Measurements from ENCODE around the gene GRB10.

Gene GRB10

DNA sequence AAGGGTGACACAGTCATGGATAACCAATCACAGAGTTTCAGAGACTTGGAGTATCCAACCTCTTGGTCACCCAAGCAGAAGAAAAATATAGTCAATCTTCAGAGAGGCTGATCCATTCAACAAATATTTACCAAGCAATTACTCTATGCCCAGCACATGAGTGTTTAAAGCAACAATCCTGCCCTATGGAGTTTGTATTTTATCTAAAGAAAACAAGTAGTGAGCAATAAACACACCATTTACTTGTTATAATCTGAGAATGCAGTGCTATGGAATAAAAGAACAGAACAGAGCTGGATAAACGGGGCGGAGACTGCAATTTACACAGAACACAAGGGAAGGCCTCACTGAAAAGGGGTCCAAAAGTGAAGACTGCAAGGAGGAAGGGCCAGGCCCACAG is 63.8 kb downstream of the GRB10 start:
- DNase-seq (ENCODE audit: low read depth), result no peak

DNA sequence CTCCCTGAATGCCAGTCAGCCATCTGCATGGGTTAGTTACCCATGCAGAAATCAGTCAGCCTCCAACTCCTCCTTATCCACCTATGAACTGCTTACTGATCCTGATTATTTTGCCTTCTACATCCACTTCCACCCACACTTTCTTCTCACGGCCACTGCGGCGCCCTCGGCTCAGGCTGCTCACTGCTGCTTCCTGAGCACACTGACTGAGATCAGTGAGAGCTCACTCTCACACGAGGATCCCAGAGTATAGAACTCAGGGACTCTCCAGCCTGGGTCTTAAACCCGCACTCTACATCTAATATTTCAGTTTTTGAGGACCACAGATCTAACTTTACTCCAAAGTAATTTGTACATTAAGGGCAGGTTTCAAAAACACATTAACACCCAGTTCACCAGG is 64.4 kb downstream of the GRB10 start:
- no peak for DNase-seq (ENCODE audit: low read depth)

DNA sequence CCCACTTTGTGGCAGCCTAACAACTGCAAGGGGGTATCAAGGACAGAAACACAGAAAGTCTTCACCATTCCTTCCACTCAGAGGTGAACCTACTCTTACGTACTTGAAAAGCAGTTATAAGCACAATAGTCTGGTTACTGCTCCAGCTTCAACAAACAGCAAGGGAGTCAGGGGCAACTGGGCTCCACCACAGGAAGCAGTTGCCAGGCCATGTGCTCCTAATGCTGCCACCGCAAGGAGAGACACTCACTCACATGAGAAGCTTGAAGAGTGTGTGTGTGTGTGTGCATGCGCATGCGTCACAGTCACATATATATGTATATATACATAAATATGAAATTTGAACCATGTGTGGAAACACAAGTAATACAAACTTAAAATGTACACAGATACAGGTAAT is 65.5 kb downstream of the GRB10 start:
- no peak for DNase-seq (ENCODE audit: low read depth)

DNA sequence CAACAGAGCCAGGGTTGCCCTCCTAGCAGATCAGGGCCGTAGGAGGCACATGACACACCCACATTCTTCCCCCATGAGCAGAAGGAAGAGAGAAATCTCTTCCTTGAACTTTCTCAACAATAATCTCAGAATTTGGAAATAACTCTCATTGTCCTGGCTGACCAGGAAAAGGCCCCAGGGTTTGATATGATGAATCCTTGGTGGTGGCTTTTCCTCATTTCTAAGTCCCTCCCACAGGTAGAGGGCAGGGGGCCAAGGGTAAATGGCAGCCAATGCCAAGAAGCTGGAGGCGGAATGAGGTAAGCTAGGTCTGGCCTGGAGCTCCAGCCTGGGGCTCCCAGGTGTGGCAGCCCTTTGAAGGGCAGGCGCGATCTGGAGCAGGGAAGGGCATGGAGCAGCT is 67.8 kb downstream of the GRB10 start:
- DNase-seq (ENCODE audit: low read depth), result no peak

DNA sequence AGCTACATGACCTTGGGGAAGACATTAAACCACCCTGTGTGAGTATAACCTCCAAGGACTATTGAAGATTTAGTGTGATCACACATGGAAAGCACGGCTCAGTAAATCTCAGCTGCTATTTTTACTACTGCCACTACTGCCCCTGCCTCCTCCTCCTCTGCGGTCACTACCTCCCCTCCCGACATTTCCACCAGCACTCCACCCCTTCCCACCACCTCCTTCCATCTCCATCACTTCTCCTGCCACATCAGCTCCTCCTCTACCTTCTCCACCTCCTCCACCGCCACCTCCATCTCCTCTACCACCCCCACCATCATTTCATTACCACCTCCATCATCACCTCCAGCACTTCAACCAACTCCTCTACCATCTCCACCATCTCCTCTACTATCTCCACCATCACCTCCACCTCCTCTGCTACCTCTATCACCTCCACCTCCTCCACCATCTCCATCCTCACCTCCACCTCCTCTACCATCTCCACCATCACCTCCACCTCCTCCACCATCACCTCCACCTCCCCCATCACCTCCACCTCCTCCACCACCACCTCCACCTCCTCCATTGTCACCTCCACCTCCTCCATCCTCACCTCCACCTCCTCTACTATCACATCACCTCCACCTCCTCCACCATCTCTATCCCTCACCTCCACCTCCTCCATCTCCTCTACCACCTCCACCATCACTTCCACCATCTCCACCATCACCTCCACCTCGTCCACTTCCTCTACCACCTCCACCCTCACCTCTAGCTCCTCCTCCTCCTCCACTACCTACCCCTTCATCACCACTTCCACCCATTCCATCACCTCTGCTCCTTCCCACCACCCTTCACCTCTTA is 69.4 kb downstream of the GRB10 start:
- no peak for DNase-seq (ENCODE audit: low read depth)

DNA sequence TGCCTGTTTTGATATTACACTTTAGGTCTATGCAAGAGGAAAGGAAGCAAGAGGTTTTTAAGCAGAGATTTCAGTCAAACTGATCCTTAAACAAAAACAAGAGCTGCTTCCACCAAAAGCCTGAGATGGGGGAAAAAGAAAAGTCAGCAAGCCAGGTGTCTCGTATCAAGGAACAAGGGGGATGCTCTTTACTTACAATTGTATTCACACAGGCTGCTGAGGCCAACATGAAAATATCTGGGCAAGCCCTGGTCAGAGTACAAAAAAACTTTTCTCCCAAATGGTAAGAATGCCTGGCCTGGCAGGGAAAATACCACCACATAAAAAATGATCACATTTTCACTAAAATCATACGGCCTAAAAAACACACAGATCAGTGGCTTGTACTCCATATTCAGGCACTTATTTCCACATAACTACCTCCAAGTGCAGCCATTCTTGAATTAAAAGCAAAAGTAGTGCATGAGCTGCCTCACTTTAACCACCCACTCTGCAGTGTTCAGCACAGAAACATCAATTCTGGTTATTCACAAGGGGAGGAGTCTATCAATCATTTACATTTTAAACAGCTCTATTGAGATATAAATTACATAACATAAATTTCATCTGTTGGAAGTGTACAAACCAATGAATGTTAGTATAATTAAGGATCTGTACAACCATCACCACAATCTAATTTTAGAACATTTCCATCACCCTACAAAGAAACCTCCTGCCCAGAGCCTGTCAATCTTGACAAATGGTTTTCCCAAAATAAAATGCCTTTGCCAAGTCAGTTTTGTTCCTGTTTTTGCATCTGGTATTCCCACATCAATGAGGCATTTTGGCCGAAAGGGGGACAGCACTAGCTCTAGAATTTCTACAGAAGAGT is 70.2 kb downstream of the GRB10 start:
- DNase-seq (ENCODE audit: low read depth), result no peak

DNA sequence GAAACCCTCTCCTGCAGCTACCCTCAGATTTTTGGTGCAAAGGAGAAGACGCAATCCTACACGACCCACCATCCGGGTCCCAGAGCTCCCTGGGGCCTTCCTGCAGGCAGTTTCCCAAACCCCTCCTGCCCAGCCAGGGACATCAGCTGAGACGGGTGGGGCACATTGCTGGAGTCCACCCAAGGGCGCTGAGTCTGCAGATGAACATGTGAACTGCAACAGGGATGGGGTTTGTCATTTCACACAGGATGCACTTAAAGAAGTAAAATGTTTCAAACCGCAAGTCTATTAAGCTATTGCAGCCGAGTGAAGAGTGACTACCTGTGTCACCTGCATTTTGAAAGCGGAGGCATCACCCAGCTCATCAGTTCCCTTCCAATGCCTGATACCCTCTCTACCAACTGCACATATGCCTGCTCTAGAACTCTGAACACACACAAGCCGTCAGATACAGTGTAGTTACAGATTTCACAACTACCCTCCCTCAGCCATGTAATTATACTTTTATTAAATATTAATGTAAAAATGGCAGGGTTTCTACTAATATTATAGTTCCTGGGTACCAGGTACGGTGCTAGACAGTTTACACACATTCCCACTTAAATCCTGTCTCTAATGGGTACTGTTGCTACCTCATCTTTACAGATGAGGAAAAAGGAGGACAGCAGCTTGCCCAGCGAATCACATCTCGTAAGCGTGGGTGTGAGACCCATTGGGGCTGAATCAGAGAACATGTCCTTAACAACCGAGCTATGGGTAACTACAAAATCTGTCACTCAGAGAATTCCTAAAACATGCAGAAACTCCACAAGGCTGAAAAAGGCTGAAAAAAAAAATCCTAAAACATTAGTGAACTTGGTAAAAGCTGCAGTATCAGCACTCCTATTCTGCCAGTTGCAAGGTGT is 71.2 kb downstream of the GRB10 start:
- no peak for DNase-seq (ENCODE audit: low read depth)

DNA sequence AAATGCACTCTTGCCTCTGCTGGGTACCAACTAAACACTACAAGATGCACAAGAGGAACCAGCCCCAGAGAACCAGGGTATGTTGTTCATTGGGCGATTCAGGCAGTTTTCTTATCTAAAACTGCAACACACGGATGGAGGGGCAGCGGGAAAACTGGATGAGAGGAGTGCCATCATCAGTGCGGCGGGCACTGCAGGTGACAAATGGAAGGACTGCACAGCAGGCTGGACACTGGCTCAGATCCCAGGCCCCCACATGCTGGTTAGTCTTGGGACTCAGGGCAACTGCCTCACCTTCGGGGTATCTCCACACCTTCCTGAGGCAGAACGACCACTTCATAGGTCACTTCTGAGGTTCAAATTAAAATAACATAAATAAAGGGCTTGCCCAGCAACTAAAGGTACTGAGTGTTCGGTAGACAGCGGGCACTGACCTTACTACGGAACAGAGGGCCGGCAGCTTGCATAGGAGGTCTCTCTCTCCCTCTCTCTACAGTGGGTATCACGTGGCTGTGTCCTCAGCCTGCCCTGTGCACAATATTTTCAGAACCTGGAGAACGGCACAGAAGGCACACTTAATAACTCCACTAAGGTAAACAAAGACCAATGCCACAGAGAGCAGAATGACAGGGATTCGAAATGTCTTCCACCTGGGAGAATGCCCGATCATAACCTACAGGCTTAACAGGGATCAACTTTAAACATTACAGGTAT is 72.1 kb downstream of the GRB10 start:
- no peak for DNase-seq (ENCODE audit: low read depth)

DNA sequence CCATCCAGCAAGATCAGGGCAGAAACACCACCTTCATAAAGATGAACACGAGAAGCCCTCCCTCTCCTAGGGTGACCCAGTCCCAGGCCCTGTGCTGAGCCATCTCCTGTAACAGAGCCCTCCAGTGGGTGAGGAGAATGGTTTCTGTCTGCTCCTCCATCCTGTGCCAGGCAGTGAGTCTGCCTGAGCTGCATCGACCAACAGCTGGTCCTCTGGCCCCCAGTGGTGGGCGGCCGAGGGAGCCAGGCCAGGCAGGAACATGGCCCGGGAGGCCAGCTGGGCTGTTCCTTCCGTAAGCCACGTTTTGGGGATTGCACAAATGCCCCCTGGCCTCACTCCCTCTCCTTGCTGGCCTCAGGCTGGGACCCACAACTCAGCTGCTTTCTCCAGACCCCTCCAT is 73.5 kb downstream of the GRB10 start:
- DNase-seq (ENCODE audit: low read depth), result no peak

DNA sequence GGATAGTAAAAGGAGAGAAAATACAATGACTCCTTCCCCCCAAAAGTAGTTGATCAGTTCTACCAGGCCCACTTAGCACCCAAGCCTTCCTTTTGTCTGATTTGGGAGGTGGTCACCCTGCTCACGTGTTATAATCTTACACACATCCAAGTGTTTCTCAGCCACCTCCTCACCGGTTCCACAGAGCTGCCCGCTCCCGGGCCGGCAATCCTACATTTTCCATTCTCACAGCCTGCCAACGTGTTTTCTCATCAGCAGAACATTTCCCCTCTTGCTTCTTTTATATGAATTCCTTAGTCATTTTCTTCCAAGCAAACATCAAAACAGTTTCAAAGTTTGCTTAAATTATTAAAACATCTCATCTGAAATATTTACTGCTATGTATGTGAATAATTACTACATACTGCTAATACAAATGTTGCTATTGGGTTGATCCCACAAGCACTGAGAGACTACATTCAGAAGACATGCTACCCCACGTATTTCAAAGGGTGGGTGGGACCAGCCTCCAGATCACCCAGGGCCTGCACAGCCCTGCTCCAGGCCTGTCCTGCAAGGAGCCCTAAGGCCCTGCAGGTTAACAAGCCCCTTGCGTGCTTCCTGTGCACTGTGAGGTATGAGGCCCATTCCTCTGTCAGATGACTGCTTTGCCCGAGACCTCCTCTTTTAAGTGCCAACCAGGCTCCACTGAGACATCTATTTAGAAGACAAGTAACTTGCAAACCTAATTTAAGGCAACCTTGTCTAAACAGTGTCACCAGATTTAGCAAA is 75.3 kb downstream of the GRB10 start:
- DNase-seq (ENCODE audit: low read depth), result no peak

DNA sequence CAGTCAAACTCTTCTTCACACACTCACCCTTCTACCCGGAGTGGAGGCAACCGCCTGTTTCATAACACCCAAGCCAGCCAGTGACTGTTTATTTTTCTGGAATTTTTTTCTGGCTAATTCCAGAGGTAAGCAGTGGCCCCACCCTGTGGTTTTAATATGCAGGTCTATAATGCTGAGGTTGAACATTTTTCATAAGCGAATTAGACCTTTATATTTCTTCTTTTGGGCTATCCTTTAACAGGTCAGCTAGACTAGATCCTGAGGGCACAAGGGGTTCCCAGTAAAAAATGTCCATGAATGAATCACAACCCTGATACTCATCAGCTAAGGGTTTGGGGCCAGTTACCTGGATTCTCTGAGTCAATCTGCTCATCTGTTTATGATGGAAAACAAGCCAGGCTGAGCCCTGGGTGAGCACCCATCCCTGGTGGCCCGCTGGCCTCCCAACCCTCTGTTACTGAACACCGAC is 76.2 kb downstream of the GRB10 start:
- DNase-seq (ENCODE audit: low read depth), result no peak

DNA sequence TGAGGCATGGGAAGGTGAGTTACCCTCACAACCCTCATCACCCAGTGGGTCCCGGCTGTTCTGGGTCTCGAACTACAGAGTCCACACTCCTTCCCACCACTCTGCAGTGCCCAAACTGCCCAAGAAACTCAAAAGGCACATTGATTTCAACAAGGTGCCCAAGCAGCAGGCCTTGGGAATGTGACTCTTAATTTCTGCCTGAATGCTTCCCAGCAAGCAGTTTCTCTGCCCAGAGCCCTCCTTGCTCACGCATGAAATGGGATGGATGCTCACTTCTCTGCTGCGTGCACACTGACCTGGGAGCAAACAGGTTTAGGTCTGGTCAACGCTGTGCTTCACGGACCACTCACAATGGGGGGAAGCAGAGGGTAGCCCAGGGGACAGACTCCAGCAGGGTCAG is 77.9 kb downstream of the GRB10 start:
- no peak for DNase-seq (ENCODE audit: low read depth)

DNA sequence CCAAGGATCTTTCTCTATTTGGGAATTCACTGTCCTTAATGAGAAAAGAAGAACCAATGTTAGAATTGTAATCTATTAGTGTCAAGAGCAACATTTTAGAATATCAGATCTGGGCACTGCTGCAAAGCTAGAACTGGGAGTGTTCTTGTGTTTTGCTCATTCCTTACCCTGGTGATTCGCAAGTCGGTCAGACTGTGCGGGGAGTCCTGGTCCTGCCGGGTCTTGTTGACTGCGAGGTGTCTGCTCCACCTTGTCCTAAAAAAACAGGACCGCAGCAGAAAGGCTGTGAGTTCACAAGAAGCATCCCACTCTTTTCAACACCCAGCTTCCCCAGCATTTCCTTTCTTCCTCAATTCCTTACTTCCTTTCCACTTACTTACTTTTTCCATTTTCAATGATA is 79.0 kb downstream of the GRB10 start:
- DNase-seq (ENCODE audit: low read depth), result no peak

DNA sequence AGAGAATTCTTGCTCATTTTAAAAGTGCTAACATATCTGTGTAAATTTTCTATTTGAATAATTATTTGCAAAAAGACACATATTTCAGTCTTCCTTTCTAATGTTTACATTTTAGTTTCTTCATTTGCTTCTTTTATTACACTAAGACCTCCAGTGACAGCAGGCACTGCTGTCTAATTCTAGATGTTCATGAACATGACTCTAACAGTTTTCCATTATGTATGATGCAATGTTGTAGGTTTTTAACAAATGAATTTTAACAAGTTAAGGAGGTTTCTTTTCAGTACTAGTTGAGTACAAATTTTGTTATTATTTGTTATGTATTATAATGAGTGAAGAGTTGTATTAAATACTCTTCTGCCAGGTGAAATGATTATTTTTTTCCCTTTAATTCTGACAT is 83.6 kb downstream of the GRB10 start:
- no peak for DNase-seq (ENCODE audit: low read depth)

DNA sequence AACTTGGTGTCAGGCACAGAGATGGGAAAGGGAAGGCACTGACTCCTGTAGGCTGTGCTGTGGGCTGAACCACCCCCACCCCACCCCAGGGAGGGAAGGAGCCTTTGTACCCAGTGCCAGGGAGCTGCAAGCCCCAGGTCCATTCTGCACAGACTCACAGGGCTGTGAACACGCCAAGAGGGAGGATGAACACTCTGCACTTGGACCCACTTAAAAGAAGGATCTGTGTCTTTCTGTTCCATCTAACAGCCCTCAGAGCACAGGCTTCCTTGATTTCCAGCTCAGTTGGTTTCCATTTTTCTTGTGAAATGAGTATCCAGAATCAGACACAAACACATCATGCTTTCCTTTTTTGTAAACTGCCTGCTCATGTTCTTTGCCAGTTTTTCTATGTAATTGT is 84.9 kb downstream of the GRB10 start:
- DNase-seq (ENCODE audit: low read depth), result no peak

DNA sequence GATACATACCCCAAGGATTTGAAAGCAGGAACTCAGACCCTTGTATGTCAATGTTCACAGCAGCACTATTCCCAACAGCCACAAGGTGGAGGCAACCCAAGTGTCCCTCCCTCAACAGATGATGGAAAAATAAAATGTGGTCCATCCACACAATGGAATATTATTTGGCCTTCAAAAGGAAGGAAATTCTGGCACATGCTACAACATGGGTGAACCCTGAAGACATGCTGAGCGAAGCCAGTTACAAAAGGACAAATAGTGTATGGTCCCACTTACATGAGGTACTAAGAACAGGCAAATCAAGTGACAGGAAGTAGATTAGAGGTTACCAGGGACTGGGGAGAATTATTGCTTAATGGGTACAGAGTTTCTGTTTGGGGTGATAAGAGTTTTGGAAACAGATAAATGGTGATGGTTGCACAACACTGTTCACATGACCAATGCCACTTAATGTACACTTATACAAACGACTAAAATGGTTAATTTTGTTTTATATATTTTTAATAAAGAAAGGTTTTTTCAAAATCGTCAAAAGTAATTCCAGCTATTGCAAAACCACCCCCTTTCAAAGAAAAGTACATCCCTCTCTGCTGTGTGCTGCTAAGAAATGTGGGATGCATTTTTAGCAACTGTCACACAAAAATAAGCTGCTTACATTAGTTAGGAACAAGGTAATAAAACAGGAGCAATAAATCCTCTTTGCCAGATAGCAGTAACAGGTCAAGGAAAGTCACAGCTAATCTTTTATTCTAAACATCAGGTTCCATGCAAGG is 85.7 kb downstream of the GRB10 start:
- DNase-seq (ENCODE audit: low read depth), result no peak

DNA sequence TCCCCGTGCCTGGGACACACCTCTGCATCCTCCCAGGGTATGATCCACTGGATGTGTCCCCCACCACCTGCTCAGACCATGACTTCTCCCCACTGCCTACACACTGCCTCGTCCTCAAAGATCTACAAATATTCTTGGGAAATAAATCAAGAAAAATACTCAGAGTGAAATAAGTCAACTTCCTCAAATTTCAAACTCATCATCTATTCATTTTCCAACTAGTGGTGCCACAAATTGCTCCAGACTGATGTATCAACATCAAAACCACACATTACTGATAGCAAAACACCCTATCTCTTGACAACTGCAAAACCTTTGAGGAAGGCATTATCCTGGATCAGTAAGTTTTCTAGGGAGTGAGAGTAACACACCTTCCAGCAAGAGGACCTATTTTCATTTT is 87.7 kb downstream of the GRB10 start:
- DNase-seq (ENCODE audit: low read depth), result no peak

DNA sequence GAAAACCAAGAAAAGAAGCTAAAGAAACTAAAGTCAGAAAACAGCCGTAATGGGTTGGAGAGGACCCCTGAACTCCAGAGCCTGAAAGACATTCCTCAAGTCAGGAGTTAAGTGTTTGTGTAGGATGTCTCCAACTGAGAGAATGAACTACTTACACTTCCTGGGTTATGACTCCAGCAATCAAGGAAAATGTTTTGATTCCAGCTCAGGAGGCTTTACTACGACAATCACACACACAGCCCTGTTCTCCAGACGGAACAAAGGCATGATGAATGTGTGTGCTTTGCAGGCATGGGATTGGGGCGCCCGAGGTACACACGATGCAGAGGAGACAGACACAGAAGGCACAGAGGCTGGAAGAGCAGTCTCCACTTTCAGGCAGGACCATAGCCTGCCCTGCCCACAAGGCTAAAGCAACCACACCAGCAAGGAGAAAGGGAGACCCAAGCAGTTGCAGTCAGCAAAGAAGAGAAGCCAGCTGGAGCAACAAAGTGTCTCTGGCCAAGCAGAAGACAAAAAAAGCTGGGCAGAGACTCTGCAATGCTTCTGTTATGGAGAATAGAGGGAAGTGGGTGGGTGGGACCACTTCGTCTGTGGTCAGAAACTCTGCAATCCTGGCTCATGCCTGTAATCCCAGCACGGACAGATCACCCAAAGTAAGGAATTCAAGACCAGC is 89.1 kb downstream of the GRB10 start:
- no peak for DNase-seq (ENCODE audit: low read depth)

DNA sequence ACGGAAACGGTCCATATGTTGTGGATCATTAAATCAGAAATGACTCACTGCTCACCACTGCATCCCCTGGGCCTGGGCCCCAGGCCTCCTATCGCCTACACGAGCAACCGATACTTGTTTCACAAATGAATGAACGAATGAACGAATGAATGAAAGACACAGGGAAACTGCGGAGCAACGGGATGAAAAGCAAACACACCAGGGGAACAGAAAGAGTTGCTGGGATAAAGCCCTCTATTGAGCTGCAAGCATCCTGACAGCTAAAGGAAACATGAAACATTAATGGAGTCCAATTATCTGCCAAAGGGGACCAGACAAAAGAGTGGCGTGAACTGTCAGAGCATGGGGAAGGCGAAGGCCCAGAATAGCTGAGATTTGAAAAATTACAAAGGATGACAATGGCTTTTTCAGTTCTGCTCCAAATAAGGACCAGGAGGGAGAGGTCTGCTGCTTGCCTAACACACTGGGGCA is 92.1 kb downstream of the GRB10 start:
- DNase-seq (ENCODE audit: low read depth), result no peak
